Measurements from ENCODE around the gene SMIM28. TPM values are rescaled to one million over a fixed set of nuclear protein-coding genes. Genes with fewer than 3 reads are reported as not detected.

SMIM28 gene
- polyA plus RNA-seq, 1 donor from 2014 or later, result not detected

DNA sequence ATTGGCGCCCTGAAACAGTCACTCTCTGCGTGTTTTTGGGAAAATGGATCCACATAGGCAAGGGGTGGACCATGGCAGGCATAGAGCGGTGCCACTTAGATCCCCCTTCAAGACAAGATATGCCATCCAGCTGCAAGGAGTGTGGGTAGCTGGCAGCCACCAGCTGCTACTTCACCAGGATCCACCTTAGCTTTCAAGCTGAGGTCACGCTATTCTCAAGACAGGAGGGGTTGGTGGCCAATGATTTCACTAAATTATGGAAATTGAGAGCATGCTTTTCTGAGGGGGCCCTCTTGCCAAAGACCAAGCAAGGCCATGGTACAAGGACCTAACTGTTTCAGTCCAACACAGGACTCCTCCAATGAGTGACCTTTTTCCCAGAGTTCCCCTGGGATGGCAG, 42.7 kb downstream of the SMIM28 start:
- no peaks in the 10 kb centered on the region for H3K36me3 ChIP-seq (ENCODE audit: insufficient read depth, low read length)

DNA sequence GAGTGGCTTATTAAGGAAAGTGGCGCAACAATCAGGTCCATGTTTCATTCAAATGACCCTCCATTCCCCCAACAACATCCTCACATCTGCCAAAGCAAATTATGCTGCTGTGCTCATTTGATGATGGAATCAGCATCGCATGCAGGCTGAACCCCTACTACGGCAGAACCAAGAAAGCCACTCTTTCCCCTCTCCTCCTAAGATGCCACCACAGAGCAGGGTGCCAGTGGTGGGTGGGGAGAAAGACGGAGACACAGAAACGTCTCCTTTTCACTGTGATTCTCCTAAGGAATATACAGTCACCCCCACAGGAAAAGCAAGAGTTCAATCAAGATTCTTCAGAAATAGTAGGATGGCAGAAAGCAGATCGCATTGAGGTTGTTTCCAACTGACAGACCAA, 43.4 kb downstream of the SMIM28 start:
- Histone ChIP-seq H2AFZ (ENCODE audit: low read depth, low read length) (no peak overlapping the region), H3K27me3 (ENCODE audit: insufficient read depth, low read depth, low read length) (no peaks in the 10 kb centered on the region), H3K9me2 (ENCODE audit: insufficient read depth, low read length) (no peaks in the 10 kb centered on the region), H3K27ac (ENCODE audit: low read length) (no peak overlapping the region), H3K9me3 (ENCODE audit: low read length) (no peaks in the 10 kb centered on the region), H3K36me3 (ENCODE audit: insufficient read depth, low read length) (no peaks in the 10 kb centered on the region), H4K20me1 (ENCODE audit: insufficient read depth) (no peaks in the 10 kb centered on the region), H3K9ac (ENCODE audit: low read length) (no peak overlapping the region), H3F3A (ENCODE audit: insufficient read depth, low read length, poor library complexity, severe bottlenecking) (no peaks in the 10 kb centered on the region), H3K4me3 (ENCODE audit: low read length) (no peak overlapping the region), H3K79me2 (replicated peaks; ENCODE audit: insufficient read depth, low read length) (no peaks in the 10 kb centered on the region), H3K4me2 (ENCODE audit: low read length) (no peak overlapping the region)
- no peak for TF ChIP-seq RAD21 (conservative IDR thresholded peaks at IDR 0.05)
- TF ChIP-seq EP300 (conservative IDR thresholded peaks at IDR 0.05; ENCODE audit: poor library complexity, severe bottlenecking), result no peak
- no peak for TF ChIP-seq POLR2AphosphoS5 (IDR thresholded peaks at IDR 0.05)
- TF ChIP-seq, protein P1, sequence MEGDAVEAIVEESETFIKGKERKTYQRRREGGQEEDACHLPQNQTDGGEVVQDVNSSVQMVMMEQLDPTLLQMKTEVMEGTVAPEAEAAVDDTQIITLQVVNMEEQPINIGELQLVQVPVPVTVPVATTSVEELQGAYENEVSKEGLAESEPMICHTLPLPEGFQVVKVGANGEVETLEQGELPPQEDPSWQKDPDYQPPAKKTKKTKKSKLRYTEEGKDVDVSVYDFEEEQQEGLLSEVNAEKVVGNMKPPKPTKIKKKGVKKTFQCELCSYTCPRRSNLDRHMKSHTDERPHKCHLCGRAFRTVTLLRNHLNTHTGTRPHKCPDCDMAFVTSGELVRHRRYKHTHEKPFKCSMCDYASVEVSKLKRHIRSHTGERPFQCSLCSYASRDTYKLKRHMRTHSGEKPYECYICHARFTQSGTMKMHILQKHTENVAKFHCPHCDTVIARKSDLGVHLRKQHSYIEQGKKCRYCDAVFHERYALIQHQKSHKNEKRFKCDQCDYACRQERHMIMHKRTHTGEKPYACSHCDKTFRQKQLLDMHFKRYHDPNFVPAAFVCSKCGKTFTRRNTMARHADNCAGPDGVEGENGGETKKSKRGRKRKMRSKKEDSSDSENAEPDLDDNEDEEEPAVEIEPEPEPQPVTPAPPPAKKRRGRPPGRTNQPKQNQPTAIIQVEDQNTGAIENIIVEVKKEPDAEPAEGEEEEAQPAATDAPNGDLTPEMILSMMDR (IDR thresholded peaks at IDR 0.05; ENCODE audit: poor library complexity, severe bottlenecking), result no peak
- no peak for TF ChIP-seq TAF1 (IDR thresholded peaks at IDR 0.05; ENCODE audit: low read depth)
- TF ChIP-seq EZH2 (IDR thresholded peaks at IDR 0.05; ENCODE audit: borderline replicate concordance, insufficient read depth, low read length, poor library complexity, severe bottlenecking), result no peak
- TF ChIP-seq MXI1 (conservative IDR thresholded peaks at IDR 0.05; ENCODE audit: poor library complexity, severe bottlenecking), result no peak
- no peak for TF ChIP-seq SMC3 (conservative IDR thresholded peaks at IDR 0.05; ENCODE audit: poor library complexity)
- TF ChIP-seq, protein P2, sequence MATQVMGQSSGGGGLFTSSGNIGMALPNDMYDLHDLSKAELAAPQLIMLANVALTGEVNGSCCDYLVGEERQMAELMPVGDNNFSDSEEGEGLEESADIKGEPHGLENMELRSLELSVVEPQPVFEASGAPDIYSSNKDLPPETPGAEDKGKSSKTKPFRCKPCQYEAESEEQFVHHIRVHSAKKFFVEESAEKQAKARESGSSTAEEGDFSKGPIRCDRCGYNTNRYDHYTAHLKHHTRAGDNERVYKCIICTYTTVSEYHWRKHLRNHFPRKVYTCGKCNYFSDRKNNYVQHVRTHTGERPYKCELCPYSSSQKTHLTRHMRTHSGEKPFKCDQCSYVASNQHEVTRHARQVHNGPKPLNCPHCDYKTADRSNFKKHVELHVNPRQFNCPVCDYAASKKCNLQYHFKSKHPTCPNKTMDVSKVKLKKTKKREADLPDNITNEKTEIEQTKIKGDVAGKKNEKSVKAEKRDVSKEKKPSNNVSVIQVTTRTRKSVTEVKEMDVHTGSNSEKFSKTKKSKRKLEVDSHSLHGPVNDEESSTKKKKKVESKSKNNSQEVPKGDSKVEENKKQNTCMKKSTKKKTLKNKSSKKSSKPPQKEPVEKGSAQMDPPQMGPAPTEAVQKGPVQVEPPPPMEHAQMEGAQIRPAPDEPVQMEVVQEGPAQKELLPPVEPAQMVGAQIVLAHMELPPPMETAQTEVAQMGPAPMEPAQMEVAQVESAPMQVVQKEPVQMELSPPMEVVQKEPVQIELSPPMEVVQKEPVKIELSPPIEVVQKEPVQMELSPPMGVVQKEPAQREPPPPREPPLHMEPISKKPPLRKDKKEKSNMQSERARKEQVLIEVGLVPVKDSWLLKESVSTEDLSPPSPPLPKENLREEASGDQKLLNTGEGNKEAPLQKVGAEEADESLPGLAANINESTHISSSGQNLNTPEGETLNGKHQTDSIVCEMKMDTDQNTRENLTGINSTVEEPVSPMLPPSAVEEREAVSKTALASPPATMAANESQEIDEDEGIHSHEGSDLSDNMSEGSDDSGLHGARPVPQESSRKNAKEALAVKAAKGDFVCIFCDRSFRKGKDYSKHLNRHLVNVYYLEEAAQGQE (IDR thresholded peaks at IDR 0.05; ENCODE audit: borderline replicate concordance), result no peak

More for the DNA sequence above, 42.7 kb downstream of the SMIM28 start:
- H3K9me2 ChIP-seq (ENCODE audit: insufficient read depth, low read length), result no peaks in the 10 kb centered on the region
- H3K9ac ChIP-seq (ENCODE audit: low read length), result no peak overlapping the region
- no peaks in the 10 kb centered on the region for H3K9me3 ChIP-seq (ENCODE audit: low read length)
- H3K4me2 ChIP-seq (ENCODE audit: low read length), result no peak overlapping the region
- H3K4me3 ChIP-seq (ENCODE audit: low read length), result no peak overlapping the region
- TF ChIP-seq POLR2AphosphoS5 (IDR thresholded peaks at IDR 0.05) (no peak), SMC3 (conservative IDR thresholded peaks at IDR 0.05; ENCODE audit: poor library complexity) (no peak), EZH2 (IDR thresholded peaks at IDR 0.05; ENCODE audit: borderline replicate concordance, insufficient read depth, low read length, poor library complexity, severe bottlenecking) (no peak)
- no peaks in the 10 kb centered on the region for H3K79me2 ChIP-seq (replicated peaks; ENCODE audit: insufficient read depth, low read length)
- no peaks in the 10 kb centered on the region for H4K20me1 ChIP-seq (ENCODE audit: insufficient read depth)
- H2AFZ ChIP-seq (ENCODE audit: low read depth, low read length), result no peak overlapping the region
- no peak overlapping the region for H3K27ac ChIP-seq (ENCODE audit: low read length)
- no peaks in the 10 kb centered on the region for H3K27me3 ChIP-seq (ENCODE audit: insufficient read depth, low read depth, low read length)
- no peaks in the 10 kb centered on the region for H3F3A ChIP-seq (ENCODE audit: insufficient read depth, low read length, poor library complexity, severe bottlenecking)
